Stimulated activated CD8-positive, alpha-beta memory T cell treated with anti-CD3 and anti-CD28 coated beads, Interleukin-12 subunit alpha, Interleukin-12 subunit beta, amount 100 ng/mL, for 24 hours (primary cell): ENCODE measurements around the gene NINJ1.

Experiments
- DNase-seq: peaks from one replicate; pipeline ENCODE4 v3.0.0-alpha.2; 2020; ENCODE audit errors: extremely low read depth

NINJ1 gene

GRCh38 chr9:93132287-93132927 lies 1.6 kb downstream of the NINJ1 start:
- no peak for DNase-seq

DNA sequence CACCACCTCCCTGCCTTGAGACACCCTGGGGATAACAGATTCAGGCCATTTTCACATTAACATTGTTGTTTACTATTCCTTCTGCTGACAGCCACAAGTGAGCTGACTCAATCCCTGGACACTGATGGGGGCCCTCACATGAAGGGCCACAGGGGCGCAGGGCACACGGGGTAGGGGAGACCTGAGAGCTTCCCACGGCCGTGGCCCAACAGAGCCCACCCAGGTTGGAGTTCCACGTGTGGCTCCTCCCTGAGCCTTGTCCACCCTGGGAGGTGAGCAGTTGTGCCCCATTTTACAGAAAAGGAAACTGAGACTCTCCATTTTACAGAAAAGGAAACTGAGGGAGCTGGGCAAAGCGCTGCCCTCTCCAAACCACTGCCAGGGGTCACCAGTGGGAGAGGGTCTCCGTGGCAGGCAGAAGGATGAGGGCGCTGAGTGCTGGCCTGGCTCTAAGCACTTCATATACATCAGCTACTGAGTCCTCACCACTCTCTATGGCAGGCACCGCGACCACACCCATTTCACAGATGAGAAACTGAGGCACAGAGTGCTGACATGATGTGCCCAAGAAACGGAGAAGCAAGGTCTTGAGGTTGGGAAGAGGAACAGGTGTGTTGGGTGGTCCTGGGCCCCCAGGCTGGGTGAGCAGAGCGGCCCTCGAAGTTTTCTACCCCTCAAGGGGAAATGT lies 2.3 kb downstream of the NINJ1 start:
- DNase-seq, result no peak

GRCh38 chr9:93130861-93131481 lies 3.1 kb downstream of the NINJ1 start:
- no peak for DNase-seq

- no peak for DNase-seq
These were observed 4.2 kb downstream of the NINJ1 start for GRCh38 chr9:93129691-93130500.

DNA sequence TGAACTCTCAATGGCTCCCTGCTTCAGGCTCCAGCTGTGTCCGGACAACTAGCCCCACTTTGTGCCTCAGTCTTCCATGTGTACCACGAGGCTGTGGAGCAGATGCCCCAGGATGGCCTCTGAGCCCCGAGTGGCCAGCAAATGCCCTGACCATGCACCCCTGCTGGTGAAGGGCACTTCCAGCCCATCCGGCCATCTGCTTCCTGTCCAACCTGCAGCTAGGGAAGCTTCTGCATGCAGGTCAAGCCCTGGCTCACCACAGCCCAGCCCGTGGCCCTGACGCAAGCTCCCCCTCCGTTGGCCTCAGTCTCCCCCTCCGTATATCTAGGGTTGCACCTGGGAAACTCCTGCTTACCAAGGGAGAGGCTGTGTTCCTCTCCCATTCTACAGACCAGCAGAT lies 4.8 kb downstream of the NINJ1 start:
- no peak for DNase-seq

DNA sequence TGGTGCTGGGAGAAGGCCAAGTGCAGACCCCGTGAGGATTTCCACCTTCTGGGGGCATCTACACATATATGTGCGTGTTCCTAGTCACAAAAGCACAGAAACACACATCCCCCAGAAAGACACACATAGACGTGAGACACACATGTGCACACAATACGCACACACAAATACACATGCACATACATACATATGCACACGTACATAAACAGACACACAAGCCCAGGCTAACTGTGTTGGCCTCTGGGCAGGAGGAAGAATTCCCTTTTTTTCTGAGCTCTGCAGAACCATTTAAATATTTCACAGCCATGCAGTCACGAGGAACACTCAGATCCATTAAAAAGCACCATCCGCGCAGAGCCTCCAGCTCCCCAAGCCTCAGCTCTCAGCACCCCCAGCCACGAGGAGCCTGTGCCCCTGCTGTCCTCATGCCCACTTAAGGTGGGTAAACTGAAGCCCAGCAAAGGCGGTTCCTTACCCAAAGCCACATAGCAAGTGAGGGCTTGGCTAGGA lies 5.3 kb downstream of the NINJ1 start:
- DNase-seq, result no peak

- no peak for DNase-seq
These were observed 5.9 kb downstream of the NINJ1 start for GRCh38 chr9:93128011-93128714.

- no peak for DNase-seq
These were observed 6.6 kb downstream of the NINJ1 start for GRCh38 chr9:93127395-93127911.

DNA sequence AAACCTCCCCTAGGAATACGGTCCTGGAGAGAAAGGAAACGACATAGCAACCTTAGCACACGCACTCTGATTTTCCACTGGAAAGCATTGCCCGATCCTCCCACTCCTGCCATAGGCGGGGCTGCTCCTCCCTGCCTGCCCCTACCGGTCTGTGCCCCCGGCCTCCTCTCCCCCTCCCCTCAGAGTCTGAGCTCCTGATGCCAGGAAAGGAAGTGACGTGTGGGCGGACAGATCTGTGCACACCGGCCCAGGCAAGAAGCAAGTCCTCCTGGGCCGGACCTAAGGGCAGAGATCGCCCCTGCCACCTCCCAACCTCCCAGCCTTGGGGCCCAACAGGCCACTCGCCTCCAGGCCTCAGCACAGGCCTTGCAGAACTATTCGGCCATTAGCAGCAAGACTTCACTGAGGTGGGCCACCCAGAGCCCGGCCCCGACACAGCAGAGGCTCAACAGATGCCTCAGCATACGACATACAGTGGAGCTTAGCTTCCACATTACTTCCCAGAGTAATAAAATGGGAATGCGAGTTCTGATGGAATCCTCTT lies 7.2 kb downstream of the NINJ1 start:
- no peak for DNase-seq

GRCh38 chr9:93126151-93126781 lies 7.8 kb downstream of the NINJ1 start:
- DNase-seq, result no peak

DNA sequence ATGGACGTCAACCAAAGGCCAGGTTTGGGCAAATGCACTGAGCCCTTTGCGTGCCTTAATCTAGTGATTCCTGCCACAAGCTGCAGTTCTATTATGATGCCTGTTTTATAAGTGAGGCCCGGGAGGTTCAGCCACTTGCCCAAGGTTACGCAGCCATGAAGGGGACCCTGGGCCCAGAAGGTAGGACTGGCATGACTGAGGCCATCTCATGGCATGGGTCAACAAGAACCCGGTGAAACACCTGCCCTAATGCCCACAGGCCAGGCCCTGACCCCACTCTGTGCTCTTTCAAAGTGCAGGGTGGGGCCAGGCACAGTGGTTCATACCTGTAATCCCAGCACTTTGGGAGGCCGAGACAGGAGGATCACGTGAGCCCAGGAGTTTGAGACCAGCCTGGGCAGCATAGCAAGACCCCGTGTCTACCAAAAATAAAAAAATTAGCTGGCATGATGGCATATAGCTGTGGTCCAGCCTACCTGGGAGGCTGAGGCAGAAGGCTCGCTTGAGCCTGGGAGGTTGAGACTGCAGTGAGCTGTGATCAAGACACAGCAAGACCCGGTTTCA lies 8.6 kb downstream of the NINJ1 start:
- DNase-seq, result no peak

- DNase-seq, result no peak
These were observed 9.3 kb downstream of the NINJ1 start for GRCh38 chr9:93124793-93125192.

DNA sequence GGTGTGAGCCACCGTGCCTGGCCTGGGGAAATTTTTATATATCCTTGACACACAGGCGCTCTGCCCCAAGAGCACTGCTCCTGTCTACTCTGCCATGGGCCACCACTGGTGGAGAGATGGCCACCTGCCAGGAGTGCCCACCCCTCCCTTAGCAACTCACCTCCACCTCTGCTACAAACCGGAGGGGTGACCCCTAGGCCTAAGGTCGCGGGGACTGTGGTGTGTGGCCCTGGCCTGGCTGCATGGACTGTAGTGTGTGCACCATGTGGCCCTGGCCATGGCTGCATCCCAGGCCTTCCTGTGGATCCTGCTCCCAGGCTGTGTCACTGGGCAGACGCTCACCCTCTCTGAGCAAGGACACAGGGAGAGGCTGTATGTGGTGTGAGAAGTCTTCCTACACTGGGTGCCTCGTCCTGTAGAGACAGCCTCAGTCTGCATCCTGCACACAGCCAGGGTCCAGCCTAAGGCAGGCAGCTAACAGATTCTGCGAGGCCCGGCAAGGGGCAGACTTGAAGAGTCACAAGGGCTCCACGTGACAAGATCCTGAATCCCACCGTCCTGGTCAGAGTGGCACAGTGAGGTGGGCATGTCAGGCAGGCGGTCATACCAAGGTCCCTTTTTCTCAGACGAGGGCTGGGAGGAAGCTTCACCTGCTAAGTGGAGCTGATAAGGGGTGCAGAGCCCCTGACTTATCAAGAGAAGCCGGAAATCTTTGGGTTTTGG lies 10.3 kb downstream of the NINJ1 start:
- DNase-seq, result no peak

DNA sequence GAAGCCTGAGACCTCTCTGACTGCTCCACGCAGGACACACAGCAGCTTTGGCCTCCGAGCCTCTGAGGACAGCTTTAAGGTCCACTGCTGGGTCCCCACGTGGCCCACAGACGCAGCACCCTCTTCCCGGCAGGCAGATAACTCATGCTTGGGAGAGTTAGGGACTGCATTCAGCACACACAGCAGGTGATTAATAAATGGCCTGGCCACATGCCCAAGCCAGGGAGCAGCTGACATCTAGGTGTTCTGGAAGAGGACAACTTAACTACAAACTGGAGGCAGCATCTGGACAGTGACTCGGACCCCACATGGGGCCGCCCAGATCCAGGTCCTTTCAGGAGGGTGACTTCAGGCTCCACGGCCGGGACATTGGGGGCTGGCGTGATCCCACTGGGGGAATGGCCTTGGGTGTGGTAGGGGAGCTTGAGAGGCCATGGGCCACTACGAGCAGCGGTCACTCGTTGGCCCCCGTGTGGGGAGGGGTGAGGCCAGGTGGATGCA lies 11.3 kb downstream of the NINJ1 start:
- DNase-seq, result no peak

DNA sequence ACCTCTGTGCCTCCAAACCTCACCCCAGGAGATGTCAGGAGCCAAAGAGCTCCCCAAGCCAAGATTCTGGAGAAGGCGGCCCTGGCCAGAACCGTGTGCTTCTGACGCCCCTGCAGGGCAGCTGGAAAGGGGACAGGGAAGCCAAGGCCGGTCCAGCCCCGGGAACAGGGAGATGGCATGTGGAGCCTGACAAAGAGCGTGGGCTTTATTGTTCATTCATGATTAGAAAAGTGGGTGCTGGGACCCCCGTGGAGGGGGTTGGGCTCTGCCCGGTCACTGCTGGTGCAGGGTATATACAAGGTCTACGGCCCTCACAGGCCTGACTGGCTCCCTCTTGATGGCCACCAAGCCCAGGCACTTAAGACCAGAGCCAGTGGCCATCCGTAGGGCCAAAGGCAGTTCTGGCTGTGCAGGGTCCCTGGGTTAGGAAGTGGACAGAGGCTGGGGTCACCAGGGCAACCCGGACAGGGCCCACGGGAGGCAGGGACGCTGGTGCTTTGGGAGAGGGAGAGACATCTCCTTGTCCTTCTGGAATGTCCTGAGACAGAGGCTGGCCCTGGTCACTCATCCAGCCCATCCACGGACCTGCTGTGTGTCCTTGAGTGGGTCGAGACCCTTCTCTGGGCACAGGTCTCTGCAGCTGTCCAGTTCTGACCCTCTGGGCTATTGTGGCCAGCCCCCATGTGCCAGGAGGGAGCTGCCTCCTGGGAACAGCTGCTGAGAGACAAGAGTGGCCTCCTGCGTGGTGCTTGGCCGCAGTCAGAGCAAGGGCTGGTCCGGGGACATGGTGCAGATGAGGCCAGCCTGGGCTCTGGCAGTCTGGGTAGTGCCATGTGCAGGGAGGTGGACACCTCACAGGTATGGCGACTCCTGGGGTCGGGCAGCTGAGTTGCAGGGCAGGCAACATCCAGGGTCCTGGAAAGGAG lies 12.5 kb downstream of the NINJ1 start:
- no peak for DNase-seq

DNA sequence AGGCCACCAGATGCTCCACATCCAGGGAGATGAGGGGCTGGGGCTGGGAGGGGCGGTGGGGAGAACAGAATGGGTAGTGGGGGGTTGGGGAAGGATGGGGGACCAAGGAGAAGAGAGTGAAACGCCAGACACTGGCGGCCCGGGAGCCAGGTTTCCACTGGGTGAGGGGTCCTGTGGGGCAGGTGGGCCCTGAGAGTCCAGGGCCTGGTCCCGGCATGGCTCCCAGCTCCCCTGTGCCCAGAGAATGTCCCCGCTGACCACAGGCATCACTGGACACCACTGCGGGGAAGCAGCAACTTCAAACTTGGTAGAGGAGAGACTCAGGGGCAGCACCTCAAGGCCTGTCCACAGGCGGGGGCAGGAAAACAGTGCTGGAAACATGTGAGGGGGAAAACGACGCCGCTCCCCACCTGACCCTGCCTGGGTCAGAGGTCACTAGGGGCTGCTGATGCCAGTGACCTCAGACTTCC lies 13.2 kb downstream of the NINJ1 start:
- DNase-seq, result no peak

DNA sequence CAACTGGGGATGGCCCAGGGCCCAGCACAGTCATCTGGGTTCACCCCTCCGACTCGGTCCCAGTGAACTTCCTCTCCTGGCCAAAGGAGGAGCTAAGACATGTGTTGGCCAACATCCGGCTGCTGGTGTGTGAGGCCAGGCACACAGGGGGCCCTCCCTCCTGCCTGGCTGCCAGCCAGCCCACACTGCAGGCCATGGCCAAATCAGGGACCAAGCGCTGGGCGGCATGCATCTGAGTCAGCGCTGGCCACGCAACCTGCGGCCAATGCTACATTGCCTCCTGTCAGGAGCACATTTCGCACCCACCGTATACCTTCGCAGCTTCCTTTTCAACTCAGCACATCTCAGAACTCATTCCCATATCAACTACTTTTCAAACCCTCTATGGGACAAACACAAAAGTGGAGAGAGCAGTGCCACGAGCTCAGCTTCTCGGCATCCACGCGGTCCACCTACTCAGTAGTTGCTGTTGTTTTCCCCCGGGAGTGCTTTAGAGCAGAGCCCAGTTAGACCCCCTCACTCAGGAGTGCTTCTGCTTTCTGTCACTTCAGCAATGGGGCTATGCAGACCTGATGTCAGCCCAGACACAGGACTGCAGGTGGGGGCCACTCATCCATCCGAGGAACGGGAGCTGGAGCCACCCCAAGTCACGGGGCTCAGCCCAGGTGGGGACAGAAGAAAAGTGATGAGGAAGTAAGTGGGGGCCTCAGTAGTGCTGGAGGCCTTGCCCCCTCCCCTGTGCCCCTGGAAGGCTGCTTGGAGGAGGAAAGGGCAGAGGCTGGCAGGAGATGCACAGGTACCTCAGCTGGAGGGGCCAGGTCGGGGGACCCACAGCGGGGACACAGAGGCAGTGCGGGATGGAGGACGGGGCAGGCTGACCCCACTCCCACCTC lies 13.9 kb downstream of the NINJ1 start:
- DNase-seq, result no peak
